H9 (cell line): ENCODE results near the gene LZTS3. TPM values are rescaled to one million over a fixed set of nuclear protein-coding genes. Genes with fewer than 3 reads are reported as not detected.

Experiments
- DNase-seq: peaks from one replicate; pipeline ENCODE4 v3.0.0-alpha.2; 2017
- H2AFZ ChIP-seq: one replicate; pipeline ENCODE4 v1.6.1; 2013; ENCODE audit warnings: mild to moderate bottlenecking, low read length, control low read depth, moderate library complexity
- H2AK5ac ChIP-seq: 2 replicates; pipeline ENCODE4 v1.6.1; 2013; ENCODE audit warnings: low read length, control low read depth, mixed read lengths; ENCODE audit not compliant: insufficient read length
- H2BK120ac ChIP-seq: one replicate; pipeline ENCODE4 v1.6.1; 2013; ENCODE audit warnings: low read depth, mild to moderate bottlenecking, low read length, control low read depth, inconsistent platforms; ENCODE audit not compliant: poor library complexity, severe bottlenecking
- H2BK12ac ChIP-seq: 2 replicates; pipeline ENCODE4 v1.6.1; 2013; ENCODE audit warnings: low read length, control low read depth, mixed read lengths, low read depth; ENCODE audit not compliant: insufficient read length
- H2BK15ac ChIP-seq: 2 replicates; pipeline ENCODE4 v1.6.1; 2013; ENCODE audit warnings: low read depth, low read length, control low read depth
- H2BK20ac ChIP-seq: one replicate; pipeline ENCODE4 v1.6.1; 2013; ENCODE audit warnings: low read depth, mild to moderate bottlenecking, low read length, control low read depth, inconsistent platforms; ENCODE audit not compliant: poor library complexity, severe bottlenecking
- H2BK5ac ChIP-seq: 2 replicates; pipeline ENCODE4 v1.6.1; 2013; ENCODE audit warnings: low read length, control low read depth, mixed read lengths; ENCODE audit not compliant: insufficient read length
- H3K14ac ChIP-seq: 2 replicates; pipeline ENCODE4 v1.6.1; 2013; ENCODE audit warnings: low read length, control low read depth; ENCODE audit not compliant: insufficient read depth
- H3K18ac ChIP-seq: 2 replicates; pipeline ENCODE4 v1.6.1; 2013; ENCODE audit warnings: low read depth, mild to moderate bottlenecking, mixed read lengths, low read length, control low read depth; ENCODE audit not compliant: insufficient read length
- H3K23ac ChIP-seq: 2 replicates; pipeline ENCODE4 v1.6.1; 2013; ENCODE audit warnings: low read length, control low read depth, mixed read lengths, low read depth; ENCODE audit not compliant: insufficient read length
- H3K23me2 ChIP-seq: 2 replicates; pipeline ENCODE4 v1.6.1; 2013; ENCODE audit warnings: low read depth, mild to moderate bottlenecking, mixed read lengths, low read length, control low read depth; ENCODE audit not compliant: insufficient read length, poor library complexity, severe bottlenecking
- H3K27ac ChIP-seq: 2 replicates; pipeline ENCODE4 v1.5.1; 2013; ENCODE audit warnings: low read length, control low read depth, mixed read lengths, low read depth; ENCODE audit not compliant: insufficient read length
- H3K27me3 ChIP-seq: 2 replicates; pipeline ENCODE4 v1.6.1; 2013; ENCODE audit warnings: low read length, control low read depth, inconsistent platforms; ENCODE audit not compliant: insufficient read depth
- H3K4ac ChIP-seq: 2 replicates; pipeline ENCODE4 v1.6.1; 2013; ENCODE audit warnings: low read depth, mild to moderate bottlenecking, control low read depth, inconsistent platforms, low read length, moderate library complexity
- H3K4me1 ChIP-seq: 2 replicates; pipeline ENCODE4 v1.6.1; 2013; ENCODE audit warnings: low read length, control low read depth, inconsistent platforms; ENCODE audit not compliant: insufficient read depth
- H3K4me2 ChIP-seq: 2 replicates; pipeline ENCODE4 v1.6.1; 2013; ENCODE audit warnings: low read length, control low read depth, mixed read lengths; ENCODE audit not compliant: insufficient read length, insufficient read depth
- H3K56ac ChIP-seq: 2 replicates; pipeline ENCODE4 v1.6.1; 2013; ENCODE audit warnings: low read depth, mild to moderate bottlenecking, mixed read lengths, low read length, control low read depth; ENCODE audit not compliant: insufficient read length
- H3K79me1 ChIP-seq: 2 replicates; pipeline ENCODE4 v1.6.1; 2013; ENCODE audit warnings: low read depth, mild to moderate bottlenecking, moderate library complexity, low read length, control low read depth, inconsistent platforms; ENCODE audit not compliant: insufficient read depth, poor library complexity, severe bottlenecking
- H3K79me2 ChIP-seq: 2 replicates; pipeline ENCODE4 v1.6.1; 2013; ENCODE audit warnings: low read length, control low read depth, inconsistent platforms; ENCODE audit not compliant: insufficient read depth
- H3K9ac ChIP-seq: 2 replicates; pipeline ENCODE4 v1.6.1; 2013; ENCODE audit warnings: low read length, control low read depth, mixed read lengths; ENCODE audit not compliant: insufficient read length; ENCODE audit errors: extremely low read depth
- H3K9me3 ChIP-seq: one replicate; pipeline ENCODE4 v1.6.1; 2013; ENCODE audit warnings: low read depth, low read length, inconsistent platforms; ENCODE audit not compliant: control insufficient read depth
- H3T11ph ChIP-seq: one replicate; pipeline ENCODE4 v1.6.1; 2013; ENCODE audit warnings: mild to moderate bottlenecking, low read length, control low read depth, inconsistent platforms
- H4K20me1 ChIP-seq: one replicate; pipeline ENCODE4 v1.6.1; 2013; ENCODE audit not compliant: control insufficient read depth, insufficient read length, insufficient read depth
- H4K5ac ChIP-seq: 2 replicates; pipeline ENCODE4 v1.6.1; 2013; ENCODE audit warnings: low read depth, mild to moderate bottlenecking, mixed read lengths, low read length, control low read depth; ENCODE audit not compliant: insufficient read length
- H4K8ac ChIP-seq: replicated peaks from 2 replicates; pipeline ENCODE4 v1.6.1; 2013; ENCODE audit warnings: low read length, control low read depth, mixed read lengths, low read depth; ENCODE audit not compliant: insufficient read length
- H4K91ac ChIP-seq: 2 replicates; pipeline ENCODE4 v1.6.1; 2013; ENCODE audit warnings: low read depth, mild to moderate bottlenecking, moderate library complexity, mixed read lengths, low read length, control low read depth; ENCODE audit not compliant: insufficient read length
- H3K27ac Mint-ChIP-seq, 3 experiments: 2 replicates in 2 of 3; 3 replicates in 1 of 3; pipeline ENCODE4 v1.8.0; 2020 to 2021; ENCODE audit warnings: mixed read lengths in 3 of 3, mild to moderate bottlenecking in 1 of 3, moderate library complexity in 1 of 3
- H3K27me3 Mint-ChIP-seq: 2 replicates; pipeline ENCODE4 v1.8.0; 2021; ENCODE audit warnings: low read depth, mild to moderate bottlenecking, moderate library complexity, mixed read lengths
- H3K36me3 Mint-ChIP-seq, 3 experiments: 2 replicates in 2 of 3; 3 replicates in 1 of 3; pipeline ENCODE4 v1.8.0; 2020 to 2021; ENCODE audit warnings: low read depth in 3 of 3, mixed read lengths in 3 of 3; ENCODE audit not compliant: insufficient read depth in 1 of 3
- H3K4me1 Mint-ChIP-seq, 2 experiments: 2 replicates each; pipeline ENCODE4 v1.8.0; 2020; ENCODE audit warnings: mixed read lengths in 2 of 2
- H3K4me3 Mint-ChIP-seq, 2 experiments: 2 replicates in 1 of 2; 3 replicates in 1 of 2; pipeline ENCODE4 v1.8.0; 2020 to 2021; ENCODE audit warnings: mild to moderate bottlenecking in 2 of 2, mixed read lengths in 2 of 2, moderate library complexity in 1 of 2
- H3K9me3 Mint-ChIP-seq, 2 experiments: 2 replicates in 1 of 2; 3 replicates in 1 of 2; pipeline ENCODE4 v1.8.0; 2020; ENCODE audit warnings: mild to moderate bottlenecking in 2 of 2, mixed read lengths in 2 of 2, moderate library complexity in 1 of 2
- CTCF ChIP-seq: fragments of 200-600 bp; sonication (generic); conservative IDR thresholded peaks from 3 replicates; pipeline ENCODE4 v1.8.0; 2021; ENCODE audit warnings: antibody characterized with exemption, mild to moderate bottlenecking
- WGBS: extraction: QIAGEN DNeasy Blood & Tissue Kit; methylation state at CpG from one replicate; pipeline ENCODE4 v1.1.7; 2013; ENCODE audit warnings: missing lambda C conversion rate, low lambda C conversion rate, mixed read lengths; ENCODE audit not compliant: insufficient read length; ENCODE audit errors: extremely low coverage; 5-methylcytosine and 5-hydroxymethylcytosine counted together
- total RNA-seq: library from RNA; stranded (reverse); gene quantifications from 2 replicates; pipeline ENCODE4 v1.2.1, GENCODE V29; 2021

Gene LZTS3
- total RNA-seq, 1 experiment from 2014 or later, result 20.8 TPM

GRCh38 chr20:3172126-3172932 lies 1.0 kb downstream of the LZTS3 start:
- no peak overlapping the region for H2BK15ac ChIP-seq
- H3K79me1 ChIP-seq, result no peaks in the 10 kb centered on the region
- H3K36me3 Mint-ChIP-seq, result peaks cover 2 to 4% (median 3%) of the 10 kb centered on the region in 3 experiments; a peak in 3 of 7 replicates
- no peak overlapping the region for H2BK20ac ChIP-seq
- no peak overlapping the region for H3K23ac ChIP-seq
- no peak overlapping the region for H4K5ac ChIP-seq
- DNase-seq, result no peak
- no peak overlapping the region for H3K56ac ChIP-seq
- no peaks in the 10 kb centered on the region for H3K27me3 ChIP-seq
- H3K27ac ChIP-seq, result no peak overlapping the region
- H3K18ac ChIP-seq, result no peak overlapping the region
- peak overlapping the region; percentile 61 to 83 for H3K4me3 Mint-ChIP-seq
- H3K4ac ChIP-seq, result no peak overlapping the region
- peak overlapping the region; percentile 12; the same call in 1 of the 2 replicates for H3K14ac ChIP-seq
- no peak overlapping the region for H2AK5ac ChIP-seq
- H3K27me3 Mint-ChIP-seq, result peaks cover 17% of the 10 kb centered on the region
- no peaks in the 10 kb centered on the region; the same call in 1 of the 2 replicates for H3K4me1 ChIP-seq
- H3K9me3 Mint-ChIP-seq, result no peaks in the 10 kb centered on the region; a peak in 1 of 5 replicates
- no peaks in the 10 kb centered on the region for H4K20me1 ChIP-seq
- no peaks in the 10 kb centered on the region for H3K9me3 ChIP-seq
- no peak overlapping the region for H2BK5ac ChIP-seq
- no peak overlapping the region for H2BK12ac ChIP-seq
- peak overlapping the region in 1 of 3 experiments; percentile 49; a peak in 1 of 7 replicates for H3K27ac Mint-ChIP-seq
- no CpG with 5 or more reads among the region's 5 CpGs for WGBS
- peak overlapping the region; percentile 67 for H3K4me2 ChIP-seq
- no peak overlapping the region for H2BK120ac ChIP-seq
- H3K9ac ChIP-seq, result no peak overlapping the region
- peaks cover 39 to 49% of the 10 kb centered on the region in 2 experiments for H3K4me1 Mint-ChIP-seq
- H3K23me2 ChIP-seq, result peaks cover 23% of the 10 kb centered on the region
- no peak overlapping the region for H4K8ac ChIP-seq
- H4K91ac ChIP-seq, result no peak overlapping the region
- H3T11ph ChIP-seq, result no peak overlapping the region
- no peak overlapping the region for H2AFZ ChIP-seq
- no peaks in the 10 kb centered on the region for H3K79me2 ChIP-seq
- no peak for TF ChIP-seq CTCF
